Measurements from ENCODE around the gene LGALSL.

The LGALSL gene

DNA sequence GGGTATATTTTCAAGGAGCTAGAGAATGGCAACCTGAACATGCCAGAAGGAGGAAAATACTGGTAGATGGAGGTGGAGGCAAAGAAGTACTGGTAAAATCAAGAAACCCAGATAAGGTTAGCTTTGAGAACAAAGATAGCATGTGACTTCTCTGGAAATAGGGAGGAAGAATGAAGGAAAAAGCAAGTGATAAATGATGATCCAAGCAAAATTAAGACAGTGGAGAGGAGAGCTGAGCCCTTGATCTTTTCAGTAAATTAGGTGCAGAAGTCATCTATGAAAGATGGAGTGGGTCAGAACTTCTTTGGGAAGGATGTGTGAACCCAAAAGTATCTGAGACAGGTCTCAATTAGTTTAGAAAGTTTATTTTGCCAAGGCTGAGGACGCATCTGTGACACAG lies 44.5 kb downstream of the LGALSL start:
- no peak for DNase-seq (ENCODE audit: low read depth in 3 of 3)

DNA sequence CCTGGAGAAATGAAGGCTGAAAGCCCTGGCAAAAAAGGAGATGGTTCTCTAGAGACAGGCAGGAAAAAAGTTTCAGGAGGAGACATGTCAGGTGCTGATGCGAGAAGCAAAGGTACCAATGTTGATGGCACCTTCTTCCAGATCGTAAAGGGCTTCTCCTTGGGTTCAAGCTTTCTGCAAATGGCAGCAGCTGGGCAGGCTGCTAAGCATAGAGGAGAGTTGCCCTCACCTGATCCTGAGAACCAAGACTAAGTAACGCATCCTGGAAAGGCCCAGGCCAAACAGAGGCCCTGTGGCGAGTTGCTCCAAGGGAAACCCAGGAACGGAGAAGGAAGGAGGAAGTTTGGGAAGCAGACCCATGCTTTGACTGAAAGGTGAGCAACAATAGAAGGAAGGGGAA lies 46.6 kb downstream of the LGALSL start:
- DNase-seq (ENCODE audit: low read depth in 3 of 3): no peak

- DNase-seq (ENCODE audit: low read depth in 3 of 3): no peak
Measured at GRCh38 chr2:64501946-64502345, 48.0 kb downstream of the LGALSL start.

DNA sequence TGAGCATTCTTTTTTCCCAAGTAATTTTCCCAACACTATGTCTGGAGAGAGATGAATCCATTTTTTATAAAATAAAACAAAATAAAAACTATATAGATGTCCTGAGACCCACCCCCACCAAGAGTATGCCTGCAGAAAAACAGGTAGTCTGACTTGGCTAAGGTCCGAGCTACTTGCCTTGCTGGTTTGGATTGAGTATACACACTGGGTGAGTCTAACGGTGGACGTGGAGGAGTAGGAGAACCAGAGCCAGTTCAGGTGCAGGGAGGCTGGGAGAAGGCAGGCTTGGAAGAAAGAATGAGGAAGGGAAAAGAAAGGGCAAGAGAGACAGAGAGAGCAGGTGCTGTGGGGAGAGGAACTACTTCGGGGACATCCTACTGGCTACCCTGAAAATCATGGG lies 48.9 kb downstream of the LGALSL start:
- no peak for DNase-seq (ENCODE audit: low read depth in 3 of 3)

DNA sequence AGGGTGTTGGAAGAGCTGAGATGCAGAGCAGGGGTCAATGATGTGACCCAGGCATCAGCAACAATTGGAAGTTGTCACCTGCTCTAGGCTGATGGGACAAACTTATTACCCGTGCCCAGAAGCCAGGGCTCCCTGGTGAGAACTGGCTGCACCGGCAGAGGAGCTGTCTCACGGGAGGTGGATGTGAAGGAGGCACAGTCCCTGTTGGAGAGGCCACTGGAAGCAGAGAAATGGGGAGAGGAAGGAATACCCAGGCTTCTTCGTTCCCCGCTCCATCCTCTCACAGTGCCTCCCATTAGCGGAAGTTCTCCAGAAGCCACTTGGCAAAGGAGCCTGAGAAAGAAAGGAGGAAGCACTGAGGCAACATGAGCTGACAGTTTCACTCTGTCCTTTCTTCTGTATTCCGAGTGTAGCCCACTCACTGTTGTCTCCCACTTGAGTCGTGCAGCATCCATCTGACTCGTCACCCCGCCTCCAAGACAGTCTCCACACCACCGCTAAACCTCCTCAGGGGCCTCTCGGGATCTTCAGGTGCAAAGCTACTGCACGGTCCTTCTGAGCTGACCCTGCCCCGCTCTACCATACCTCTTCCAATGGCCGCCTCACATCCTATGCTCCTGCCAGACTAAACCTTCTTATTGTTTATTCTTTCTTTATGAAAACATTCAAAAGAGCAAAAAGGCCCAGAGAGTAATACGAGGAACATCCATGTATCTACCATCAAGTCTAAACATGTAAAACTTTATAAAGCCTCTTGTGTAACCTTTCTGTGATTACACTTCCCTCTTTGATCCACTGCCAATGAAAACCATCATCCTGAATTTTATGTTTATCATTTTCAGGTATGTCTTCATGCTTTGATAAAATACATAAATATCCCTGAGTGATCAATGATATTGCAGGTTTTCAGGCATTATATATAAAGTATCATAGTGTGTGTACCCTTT lies 51.1 kb downstream of the LGALSL start:
- no peak for DNase-seq (ENCODE audit: low read depth in 3 of 3)

GRCh38 chr2:64506686-64507085 lies 52.7 kb downstream of the LGALSL start:
- no peak for DNase-seq (ENCODE audit: low read depth in 3 of 3)
